SH-SY5Y (cell line): ENCODE measurements around the gene COG7.

Experiments used
- GATA2 ChIP-seq: IDR thresholded peaks from 2 replicates; pipeline ENCODE4 v1.6.1; 2011; ENCODE audit warnings: mild to moderate bottlenecking, low read depth, low read length
- GATA3 ChIP-seq: IDR thresholded peaks from 2 replicates; pipeline ENCODE4 v1.6.1; 2011; ENCODE audit warnings: low read depth, mild to moderate bottlenecking, low read length, moderate library complexity

Gene COG7

GRCh38 chr16:23343643-23344612 lies 109.1 kb downstream of the COG7 start:
- no peak for TF ChIP-seq GATA2
- no peak for TF ChIP-seq GATA3

GRCh38 chr16:23342083-23342640 lies 110.8 kb downstream of the COG7 start:
- no peak for TF ChIP-seq GATA3
- TF ChIP-seq GATA2, result no peak

GRCh38 chr16:23339787-23340186 lies 113.2 kb downstream of the COG7 start:
- TF ChIP-seq GATA3 (no peak), GATA2 (no peak)
